ENCODE data around the gene CXCL16.

Gene CXCL16

GRCh38 chr17:4750606-4751005, 10.9 kb upstream of the CXCL16 start:
- no peak for DNase-seq

- DNase-seq: no peak
Observed at GRCh38 chr17:4748686-4749085, 9.0 kb upstream of the CXCL16 start.

- DNase-seq: peak in 2 of 5 experiments; percentile 6 to 84
Observed at GRCh38 chr17:4747847-4748246, 8.1 kb upstream of the CXCL16 start.

GRCh38 chr17:4744999-4745969, 5.6 kb upstream of the CXCL16 start:
- no peak for DNase-seq

GRCh38 chr17:4743898-4744297, 4.2 kb upstream of the CXCL16 start:
- DNase-seq: no peak

GRCh38 chr17:4743216-4743615, 3.5 kb upstream of the CXCL16 start:
- DNase-seq: no peak

- no peak for DNase-seq
Observed at GRCh38 chr17:4742629-4743028, 2.9 kb upstream of the CXCL16 start.

- no peak for DNase-seq
Observed at GRCh38 chr17:4742133-4742532, 2.4 kb upstream of the CXCL16 start.

GRCh38 chr17:4741544-4741943, 1.8 kb upstream of the CXCL16 start:
- no peak for DNase-seq

- no peak for DNase-seq
Observed at GRCh38 chr17:4740584-4740983, 856 bp upstream of the CXCL16 start.

- no peak for DNase-seq
Observed at GRCh38 chr17:4740025-4740351, 260 bp upstream of the CXCL16 start.

GRCh38 chr17:4738136-4739121, 1.3 kb downstream of the CXCL16 start:
- DNase-seq: peak in 2 of 5 experiments; percentile 11 to 26

GRCh38 chr17:4735876-4736651, 3.7 kb downstream of the CXCL16 start:
- no peak for DNase-seq

GRCh38 chr17:4734857-4735475, 4.8 kb downstream of the CXCL16 start:
- DNase-seq: no peak

GRCh38 chr17:4733073-4733531, 6.6 kb downstream of the CXCL16 start:
- DNase-seq: no peak

GRCh38 chr17:4728124-4728523, 11.6 kb downstream of the CXCL16 start:
- peak in 1 of 5 experiments; percentile 57 for DNase-seq

- DNase-seq: no peak
Observed at GRCh38 chr17:4725646-4726310, 13.9 kb downstream of the CXCL16 start.

- DNase-seq: no peak
Observed at GRCh38 chr17:4724650-4725049, 15.1 kb downstream of the CXCL16 start.

- no peak for DNase-seq
Observed at GRCh38 chr17:4722678-4723240, 17.0 kb downstream of the CXCL16 start.

- DNase-seq: peak in 1 of 5 experiments; percentile 47
Observed at GRCh38 chr17:4721203-4722135, 18.3 kb downstream of the CXCL16 start.

All from T-helper 2 cell (primary cell).